Measurements from ENCODE around the gene CYYR1.

CYYR1 gene

DNA sequence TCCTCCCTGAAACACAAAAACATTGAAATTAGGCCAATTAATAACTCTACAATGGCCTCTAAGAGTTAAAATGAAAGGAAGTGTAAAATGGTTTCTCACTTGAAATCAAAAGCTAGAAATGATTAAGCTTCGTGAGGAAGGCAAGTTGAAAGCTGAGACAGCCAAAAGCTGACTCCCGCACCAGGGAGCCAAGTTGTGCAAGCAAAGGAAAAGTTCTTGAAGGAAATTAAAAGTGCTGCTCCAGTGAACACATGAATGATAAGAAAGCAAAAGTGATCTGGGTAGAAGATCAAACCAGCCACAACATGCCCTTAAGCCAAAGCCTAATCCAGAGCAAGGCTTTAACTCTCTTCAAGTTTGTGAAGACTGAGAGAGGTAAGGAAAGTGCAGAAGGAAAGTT, 22.8 kb downstream of the CYYR1 start:
- FAIRE-seq (no peak), DNase-seq (ENCODE audit: insufficient read length) (no peak)
- TF ChIP-seq POLR2AphosphoS5 (IDR thresholded peaks at IDR 0.05; ENCODE audit: low read depth, low read length) (no peak), TAF1 (IDR thresholded peaks at IDR 0.05; ENCODE audit: borderline replicate concordance, low read depth, low read length) (no peak), POLR2A (IDR thresholded peaks at IDR 0.05; ENCODE audit: low read depth, low read length) (no peak)

GRCh38 chr21:26546446-26547097, 26.5 kb downstream of the CYYR1 start:
- DNase-seq (ENCODE audit: insufficient read length) (no peak), FAIRE-seq (no peak)
- no peak for TF ChIP-seq POLR2AphosphoS5 (IDR thresholded peaks at IDR 0.05; ENCODE audit: low read depth, low read length)
- no peak for TF ChIP-seq TAF1 (IDR thresholded peaks at IDR 0.05; ENCODE audit: borderline replicate concordance, low read depth, low read length)
- no peak for TF ChIP-seq POLR2A (IDR thresholded peaks at IDR 0.05; ENCODE audit: low read depth, low read length)

DNA sequence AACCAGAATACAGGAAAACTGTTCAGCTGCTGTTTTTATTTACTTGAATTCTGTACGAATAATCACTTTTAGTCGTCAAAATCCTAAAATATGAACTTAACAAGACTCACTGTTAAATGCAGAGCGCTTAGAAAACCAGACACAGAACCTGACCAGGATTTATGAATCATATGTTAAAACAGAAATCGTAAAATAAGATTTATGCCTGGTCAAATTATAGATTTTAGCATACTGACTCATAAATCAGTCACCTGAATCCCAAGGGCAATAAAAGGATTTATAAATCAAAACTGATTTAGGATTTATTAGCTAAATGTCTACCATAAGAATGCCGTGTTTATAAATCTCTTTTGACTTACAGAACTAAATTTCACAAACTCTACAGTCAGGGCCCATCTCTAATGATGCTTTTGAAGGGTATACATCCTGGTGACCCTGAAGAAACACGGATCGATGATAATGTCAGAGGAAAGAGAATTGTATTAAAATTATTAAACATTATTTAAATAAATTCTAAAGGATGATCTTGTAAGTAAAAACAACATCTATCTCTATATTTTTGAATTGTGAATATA, 28.8 kb downstream of the CYYR1 start:
- FAIRE-seq (no peak), DNase-seq (ENCODE audit: insufficient read length) (no peak)
- TF ChIP-seq POLR2A (IDR thresholded peaks at IDR 0.05; ENCODE audit: low read depth, low read length) (no peak), TAF1 (IDR thresholded peaks at IDR 0.05; ENCODE audit: borderline replicate concordance, low read depth, low read length) (no peak), POLR2AphosphoS5 (IDR thresholded peaks at IDR 0.05; ENCODE audit: low read depth, low read length) (no peak)

DNA sequence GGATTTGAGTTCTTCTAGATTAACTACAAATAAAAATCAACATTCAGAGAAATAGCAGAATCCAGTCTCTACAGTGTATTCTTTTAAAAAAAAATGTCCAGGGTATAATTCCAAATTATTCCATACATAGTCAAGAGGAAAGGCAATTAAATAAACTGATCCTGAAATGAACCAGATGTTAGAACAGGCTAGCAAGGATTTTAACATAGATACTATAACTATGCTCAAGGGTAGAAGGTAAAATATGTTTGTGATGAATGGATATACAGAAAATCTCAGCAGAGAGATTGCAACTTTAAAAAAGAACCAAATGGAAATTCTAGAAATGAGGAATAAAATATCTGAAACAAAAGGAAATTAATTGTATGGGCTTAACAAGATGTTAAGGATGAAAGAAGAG, 32.4 kb downstream of the CYYR1 start:
- FAIRE-seq (no peak), DNase-seq (ENCODE audit: insufficient read length) (no peak)
- TF ChIP-seq POLR2AphosphoS5 (IDR thresholded peaks at IDR 0.05; ENCODE audit: low read depth, low read length) (no peak), POLR2A (IDR thresholded peaks at IDR 0.05; ENCODE audit: low read depth, low read length) (no peak), TAF1 (IDR thresholded peaks at IDR 0.05; ENCODE audit: borderline replicate concordance, low read depth, low read length) (no peak)

DNA sequence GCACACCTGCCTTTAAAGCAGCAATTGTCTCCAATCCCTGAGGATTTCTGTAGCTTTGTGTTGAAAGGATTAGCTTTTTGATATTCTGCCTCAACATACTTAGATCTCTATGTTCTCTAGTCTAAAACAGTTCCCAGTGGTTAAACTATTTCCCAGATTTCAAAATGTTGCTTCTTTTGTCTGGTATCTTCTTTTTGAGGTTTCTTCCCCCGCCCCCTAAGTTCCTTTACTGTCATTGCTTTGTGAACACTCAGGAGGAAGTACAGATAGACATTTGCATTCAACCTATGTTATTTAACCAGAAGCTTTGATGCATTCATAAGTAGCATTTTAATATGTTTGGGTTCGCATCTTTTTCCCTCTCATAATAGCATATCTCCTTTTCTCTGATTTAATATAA, 33.5 kb downstream of the CYYR1 start:
- TF ChIP-seq POLR2AphosphoS5 (IDR thresholded peaks at IDR 0.05; ENCODE audit: low read depth, low read length): no peak
- TF ChIP-seq TAF1 (IDR thresholded peaks at IDR 0.05; ENCODE audit: borderline replicate concordance, low read depth, low read length): no peak
- no peak for TF ChIP-seq POLR2A (IDR thresholded peaks at IDR 0.05; ENCODE audit: low read depth, low read length)
- DNase-seq (ENCODE audit: insufficient read length) (no peak), FAIRE-seq (no peak)

GRCh38 chr21:26534517-26534916, 38.6 kb downstream of the CYYR1 start:
- FAIRE-seq: no peak

GRCh38 chr21:26532208-26532607, 40.9 kb downstream of the CYYR1 start:
- FAIRE-seq (no peak), DNase-seq (ENCODE audit: insufficient read length) (no peak)
- TF ChIP-seq POLR2AphosphoS5 (IDR thresholded peaks at IDR 0.05; ENCODE audit: low read depth, low read length) (no peak), POLR2A (IDR thresholded peaks at IDR 0.05; ENCODE audit: low read depth, low read length) (no peak), TAF1 (IDR thresholded peaks at IDR 0.05; ENCODE audit: borderline replicate concordance, low read depth, low read length) (no peak)

More at GRCh38 chr21:26534517-26534916, 38.6 kb downstream of the CYYR1 start:
- no peak for TF ChIP-seq POLR2AphosphoS5 (IDR thresholded peaks at IDR 0.05; ENCODE audit: low read depth, low read length)
- no peak for TF ChIP-seq TAF1 (IDR thresholded peaks at IDR 0.05; ENCODE audit: borderline replicate concordance, low read depth, low read length)
- no peak for TF ChIP-seq POLR2A (IDR thresholded peaks at IDR 0.05; ENCODE audit: low read depth, low read length)
- no peak for DNase-seq (ENCODE audit: insufficient read length)

- no peak for DNase-seq (ENCODE audit: insufficient read length)
- TF ChIP-seq TAF1 (IDR thresholded peaks at IDR 0.05; ENCODE audit: borderline replicate concordance, low read depth, low read length) (no peak), POLR2A (IDR thresholded peaks at IDR 0.05; ENCODE audit: low read depth, low read length) (no peak), POLR2AphosphoS5 (IDR thresholded peaks at IDR 0.05; ENCODE audit: low read depth, low read length) (no peak)
- FAIRE-seq: no peak
Observed at GRCh38 chr21:26529526-26529925, 43.6 kb downstream of the CYYR1 start.

GRCh38 chr21:26528882-26529281, 44.2 kb downstream of the CYYR1 start:
- FAIRE-seq (no peak), DNase-seq (ENCODE audit: insufficient read length) (no peak)
- TF ChIP-seq POLR2AphosphoS5 (IDR thresholded peaks at IDR 0.05; ENCODE audit: low read depth, low read length) (no peak), TAF1 (IDR thresholded peaks at IDR 0.05; ENCODE audit: borderline replicate concordance, low read depth, low read length) (no peak), POLR2A (IDR thresholded peaks at IDR 0.05; ENCODE audit: low read depth, low read length) (no peak)

- FAIRE-seq: no peak
- TF ChIP-seq POLR2A (IDR thresholded peaks at IDR 0.05; ENCODE audit: low read depth, low read length): no peak
- TF ChIP-seq TAF1 (IDR thresholded peaks at IDR 0.05; ENCODE audit: borderline replicate concordance, low read depth, low read length): no peak
- no peak for TF ChIP-seq POLR2AphosphoS5 (IDR thresholded peaks at IDR 0.05; ENCODE audit: low read depth, low read length)
Observed at GRCh38 chr21:26522704-26523103, 50.4 kb downstream of the CYYR1 start.

DNA sequence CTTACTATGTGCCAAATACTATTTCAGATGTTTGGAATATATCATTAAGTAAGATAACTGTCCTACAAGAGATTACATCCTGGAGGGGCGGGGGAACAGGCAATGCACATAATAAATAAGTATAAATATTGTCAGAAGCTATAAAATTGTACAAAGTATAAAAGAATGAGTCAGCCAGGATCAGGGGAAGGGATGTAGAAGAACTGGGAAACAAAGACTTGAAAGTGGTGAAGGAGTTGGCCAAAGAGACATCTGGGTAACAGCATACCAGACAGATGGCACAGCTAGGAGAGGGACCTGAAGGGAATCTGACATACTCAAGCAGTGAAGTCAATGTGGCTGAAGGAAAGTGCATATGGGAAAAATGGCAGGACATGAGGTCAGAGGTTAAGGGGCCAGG, 53.9 kb downstream of the CYYR1 start:
- no peak for TF ChIP-seq POLR2A (IDR thresholded peaks at IDR 0.05; ENCODE audit: low read depth, low read length)
- TF ChIP-seq POLR2AphosphoS5 (IDR thresholded peaks at IDR 0.05; ENCODE audit: low read depth, low read length): no peak
- TF ChIP-seq TAF1 (IDR thresholded peaks at IDR 0.05; ENCODE audit: borderline replicate concordance, low read depth, low read length): no peak
- FAIRE-seq (no peak), DNase-seq (ENCODE audit: insufficient read length) (no peak)

More at GRCh38 chr21:26522704-26523103, 50.4 kb downstream of the CYYR1 start:
- DNase-seq (ENCODE audit: insufficient read length): no peak

- no peak for DNase-seq (ENCODE audit: insufficient read length)
- no peak for TF ChIP-seq POLR2AphosphoS5 (IDR thresholded peaks at IDR 0.05; ENCODE audit: low read depth, low read length)
- no peak for TF ChIP-seq TAF1 (IDR thresholded peaks at IDR 0.05; ENCODE audit: borderline replicate concordance, low read depth, low read length)
- TF ChIP-seq POLR2A (IDR thresholded peaks at IDR 0.05; ENCODE audit: low read depth, low read length): no peak
- no peak for FAIRE-seq
Observed at GRCh38 chr21:26515257-26515656, 57.8 kb downstream of the CYYR1 start.

Measured in GM12892 (cell line).